GM12873 (cell line): ENCODE results near the gene PTPRJ.

Experiments used
- CTCF ChIP-seq: IDR thresholded peaks from 2 replicates; pipeline ENCODE4 v1.5.1; 2012; ENCODE audit warnings: low read depth, mild to moderate bottlenecking, moderate library complexity, low read length, control low read depth; ENCODE audit not compliant: insufficient read depth; ENCODE audit errors: missing control alignments

The PTPRJ gene

GRCh38 chr11:47979378-47980087 is 826 bp upstream of the PTPRJ start:
- no peak for TF ChIP-seq CTCF

- peak; percentile 29 for TF ChIP-seq CTCF
Measured at GRCh38 chr11:47980907-47981621, 705 bp downstream of the PTPRJ start.

GRCh38 chr11:47981667-47982404 is 1.5 kb downstream of the PTPRJ start:
- no peak for TF ChIP-seq CTCF

GRCh38 chr11:47982616-47983015 is 2.3 kb downstream of the PTPRJ start:
- TF ChIP-seq CTCF: no peak

GRCh38 chr11:47983464-47984397 is 3.4 kb downstream of the PTPRJ start:
- TF ChIP-seq CTCF: no peak

- no peak for TF ChIP-seq CTCF
Measured at GRCh38 chr11:47986219-47986618, 5.9 kb downstream of the PTPRJ start.
